CD4-positive, alpha-beta T cell treated with Interferon gamma for 1 hour (primary cell): ENCODE data around the gene RFC2.
"Not testable (repeated sequence)": the region's sequence is repeated elsewhere in the genome, so short reads cannot be mapped to it uniquely, and the experiment has no call there.

Source experiments
- DNase-seq: peaks from one replicate; pipeline ENCODE4 v3.0.0-alpha.2; 2020

Gene RFC2

GRCh38 chr7:74282748-74283459, 28.7 kb upstream of the RFC2 start:
- DNase-seq: no peak

- no peak for DNase-seq
Observed at GRCh38 chr7:74280985-74281384, 26.8 kb upstream of the RFC2 start.

- DNase-seq: no peak
Observed at GRCh38 chr7:74277636-74278035, 23.4 kb upstream of the RFC2 start.

GRCh38 chr7:74275401-74275881, 21.2 kb upstream of the RFC2 start:
- no peak for DNase-seq

- peak; percentile 59 for DNase-seq
Observed at GRCh38 chr7:74272305-74273038, 18.3 kb upstream of the RFC2 start.

- DNase-seq: no peak
Observed at GRCh38 chr7:74271742-74272141, 17.5 kb upstream of the RFC2 start.

- peak; percentile 52 for DNase-seq
Observed at GRCh38 chr7:74269757-74270277, 15.6 kb upstream of the RFC2 start.

- DNase-seq: no peak
Observed at GRCh38 chr7:74267756-74268565, 13.8 kb upstream of the RFC2 start.

GRCh38 chr7:74266191-74266963, 12.2 kb upstream of the RFC2 start:
- DNase-seq: no peak

- no peak for DNase-seq
Observed at GRCh38 chr7:74263399-74264120, 9.4 kb upstream of the RFC2 start.

GRCh38 chr7:74262639-74263398, 8.6 kb upstream of the RFC2 start:
- no peak for DNase-seq

- no peak for DNase-seq
Observed at GRCh38 chr7:74258639-74259038, 4.4 kb upstream of the RFC2 start.

- no peak for DNase-seq
Observed at GRCh38 chr7:74256491-74257408, 2.6 kb upstream of the RFC2 start.

- not testable (repeated sequence) for DNase-seq
Observed at GRCh38 chr7:74255461-74255860, 1.3 kb upstream of the RFC2 start.

- no peak for DNase-seq
Observed at GRCh38 chr7:74254858-74255379, 720 bp upstream of the RFC2 start.

GRCh38 chr7:74253835-74254128, 417 bp downstream of the RFC2 start:
- no peak for DNase-seq

GRCh38 chr7:74253331-74253730, 868 bp downstream of the RFC2 start:
- no peak for DNase-seq

GRCh38 chr7:74252893-74253292, 1.3 kb downstream of the RFC2 start:
- DNase-seq: no peak

GRCh38 chr7:74249058-74249457, 5.1 kb downstream of the RFC2 start:
- DNase-seq: not testable (repeated sequence)

GRCh38 chr7:74248156-74248555, 6.0 kb downstream of the RFC2 start:
- no peak for DNase-seq
